C4-2B (cell line): Measurements from ENCODE around the gene FNDC3A.

ENCODE experiments used
- H3K27ac ChIP-seq: fragments of 450-650 bp; 2 replicates; pipeline ENCODE4 v1.5.1; 2017
- CTCF ChIP-seq: fragments of 450-650 bp; conservative IDR thresholded peaks from 2 replicates; pipeline ENCODE4 v1.5.1; 2017; ENCODE audit warnings: mild to moderate bottlenecking
- ZFX ChIP-seq: fragments of 450-650 bp; IDR thresholded peaks from 2 replicates; pipeline ENCODE4 v1.6.1; 2017

Gene FNDC3A

DNA sequence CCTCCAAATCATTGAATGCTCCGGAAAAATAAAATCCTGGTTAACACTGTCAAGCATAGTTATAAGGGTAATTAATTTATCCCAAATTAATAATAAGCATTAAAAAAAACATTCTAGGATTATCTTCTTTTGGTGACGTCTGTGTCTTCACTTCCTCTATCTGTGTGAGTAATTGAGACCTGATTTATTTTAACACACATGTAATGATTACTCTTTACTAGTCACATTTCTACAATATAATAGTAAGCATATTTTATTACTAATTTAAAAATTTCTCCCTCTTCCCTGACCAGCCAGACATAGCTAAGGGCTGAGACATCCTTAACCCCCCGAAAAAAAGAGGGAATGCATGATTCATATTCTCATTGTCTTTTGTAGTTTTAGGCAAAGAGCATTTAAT is 2.3 kb downstream of the FNDC3A start:
- H3K27ac ChIP-seq: no peak overlapping the region

DNA sequence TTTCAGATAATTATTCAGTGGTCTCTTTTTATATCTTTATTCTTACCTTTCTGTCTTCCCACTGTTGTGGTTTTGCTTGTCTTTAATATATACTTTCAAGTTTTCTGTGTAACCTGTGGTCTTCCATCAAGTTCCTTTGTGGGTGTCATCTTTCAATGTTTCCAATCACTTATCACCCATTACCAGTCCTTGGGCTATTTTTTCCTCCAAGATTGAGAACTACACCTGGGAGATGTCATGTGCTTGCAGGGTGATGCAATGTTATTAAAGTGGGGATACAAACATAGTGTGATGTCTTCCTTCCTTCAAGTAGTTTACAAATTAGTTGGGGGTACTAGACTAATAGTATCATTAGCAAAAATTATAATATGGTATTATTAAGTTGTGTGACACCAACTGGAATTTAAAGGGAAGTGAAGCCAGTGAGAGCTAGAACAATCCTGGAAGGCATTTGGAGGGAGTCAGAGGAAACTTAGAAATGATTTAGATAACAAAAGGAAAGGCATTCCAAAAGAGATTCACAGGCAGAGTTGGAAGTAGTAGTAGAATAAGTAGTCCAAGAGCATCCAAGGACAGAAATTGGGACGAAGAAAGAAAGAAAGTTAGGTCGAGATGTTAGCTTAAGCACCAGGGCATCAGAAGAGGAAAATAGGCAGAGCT is 3.4 kb downstream of the FNDC3A start:
- H3K27ac ChIP-seq: no peak overlapping the region
- no peak for TF ChIP-seq ZFX
- TF ChIP-seq CTCF: no peak

More for the DNA sequence above, 2.3 kb downstream of the FNDC3A start:
- TF ChIP-seq CTCF: no peak

- TF ChIP-seq CTCF (no peak), ZFX (no peak)
- H3K27ac ChIP-seq: no peak overlapping the region
Observed at GRCh38 chr13:48979892-48980291, 4.2 kb downstream of the FNDC3A start.

- no peak overlapping the region for H3K27ac ChIP-seq
- TF ChIP-seq CTCF (no peak), ZFX (no peak)
Observed at GRCh38 chr13:48983331-48983730, 7.6 kb downstream of the FNDC3A start.

DNA sequence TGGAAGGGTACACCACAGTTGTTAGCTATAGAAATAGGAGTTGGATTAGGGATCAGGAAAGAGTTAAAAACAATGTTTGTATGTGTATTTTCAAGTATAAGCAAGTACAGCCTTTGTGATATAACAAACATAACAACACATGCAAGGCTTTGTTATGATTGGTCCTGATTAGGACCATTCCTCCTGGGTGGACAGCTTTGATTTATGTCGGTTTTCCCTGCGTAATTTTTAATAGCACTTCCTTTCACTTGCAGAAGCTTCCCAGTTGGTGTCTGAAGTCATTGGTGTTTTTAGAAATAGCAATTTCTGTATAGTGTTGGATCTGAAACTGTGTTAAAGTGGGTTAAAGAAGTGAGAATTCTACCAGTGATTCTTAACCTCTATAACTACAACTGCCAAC is 10.0 kb downstream of the FNDC3A start:
- no peak overlapping the region for H3K27ac ChIP-seq
- TF ChIP-seq CTCF (no peak), ZFX (no peak)

DNA sequence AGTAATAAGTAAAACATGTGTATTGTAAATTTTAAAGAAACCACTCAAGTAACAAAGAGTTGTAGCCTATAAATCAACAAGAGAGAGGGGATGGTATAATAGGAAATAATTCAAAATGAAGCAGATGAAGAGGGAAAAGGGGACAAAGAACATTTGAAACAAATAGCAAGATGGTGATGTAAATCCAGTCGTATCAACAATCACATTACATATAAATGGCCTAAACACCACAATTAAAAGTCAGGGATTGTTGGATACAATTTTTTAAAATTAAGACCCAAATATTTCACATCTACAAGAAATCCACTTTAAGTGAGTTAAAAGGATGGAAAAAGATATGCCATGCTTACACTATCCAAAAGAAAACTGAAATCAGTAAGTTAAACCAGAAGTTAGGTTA is 15.2 kb downstream of the FNDC3A start:
- TF ChIP-seq ZFX (no peak), CTCF (no peak)
- no peak overlapping the region for H3K27ac ChIP-seq

DNA sequence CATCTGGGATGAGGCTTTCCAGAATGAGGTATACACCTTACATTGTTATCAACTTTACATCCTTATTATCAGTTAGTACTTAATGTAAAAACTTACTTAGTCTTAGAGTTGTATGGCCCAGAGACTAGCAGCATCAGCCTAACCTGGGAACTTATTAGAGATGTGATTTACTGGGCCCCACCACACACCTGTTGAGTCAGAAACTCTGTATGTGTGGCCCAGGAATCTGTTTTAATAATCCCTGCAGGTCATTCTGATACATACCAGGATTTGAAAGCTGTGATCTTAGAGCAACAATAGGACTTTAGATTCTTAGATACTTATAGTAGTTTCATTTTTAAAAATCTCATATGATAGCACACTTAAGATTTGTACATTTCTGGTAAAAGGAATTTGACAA is 17.4 kb downstream of the FNDC3A start:
- no peak overlapping the region for H3K27ac ChIP-seq
- TF ChIP-seq CTCF (no peak), ZFX (no peak)
